HG03139 (cell line): ENCODE measurements around the gene PRKAG1.

Experiments
- ATAC-seq: cut with Tn5 transposase; IDR thresholded peaks from one replicate; pipeline ENCODE4 v1.9.1; 2021; ENCODE audit not compliant: unreplicated experiment

PRKAG1 gene

DNA sequence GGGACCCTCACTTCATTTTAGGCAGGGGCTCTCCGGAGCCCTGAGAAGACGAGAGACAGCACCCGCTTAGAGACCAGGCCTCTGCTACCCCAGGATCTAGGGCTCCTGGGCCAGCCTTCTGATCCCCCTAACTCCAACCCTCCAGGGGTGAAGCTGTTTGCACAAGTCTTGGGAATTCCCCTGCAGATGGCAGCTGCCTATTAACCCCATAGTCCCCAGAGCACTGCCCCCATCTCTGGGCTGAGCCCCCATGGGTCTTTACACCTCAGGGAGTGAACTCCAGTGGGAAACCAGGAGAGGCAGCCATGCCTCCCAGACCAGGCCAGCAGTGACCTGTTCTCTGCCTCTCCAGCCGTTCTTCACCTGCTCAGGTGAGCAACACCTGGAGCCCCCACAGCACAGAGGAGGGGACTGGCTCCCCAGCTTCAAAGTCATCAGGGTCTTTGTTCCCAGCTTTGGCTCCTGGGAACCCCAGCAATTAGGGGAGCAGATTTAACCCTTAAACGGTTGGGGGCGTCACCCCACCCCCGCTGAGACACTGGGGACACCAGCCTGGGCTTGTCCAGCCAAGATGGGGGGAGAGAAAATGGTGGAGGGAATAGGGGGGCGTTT, 49.3 kb downstream of the PRKAG1 start:
- ATAC-seq, result no peak

GRCh38 chr12:48968467-48968866, 50.1 kb downstream of the PRKAG1 start:
- ATAC-seq, result no peak

DNA sequence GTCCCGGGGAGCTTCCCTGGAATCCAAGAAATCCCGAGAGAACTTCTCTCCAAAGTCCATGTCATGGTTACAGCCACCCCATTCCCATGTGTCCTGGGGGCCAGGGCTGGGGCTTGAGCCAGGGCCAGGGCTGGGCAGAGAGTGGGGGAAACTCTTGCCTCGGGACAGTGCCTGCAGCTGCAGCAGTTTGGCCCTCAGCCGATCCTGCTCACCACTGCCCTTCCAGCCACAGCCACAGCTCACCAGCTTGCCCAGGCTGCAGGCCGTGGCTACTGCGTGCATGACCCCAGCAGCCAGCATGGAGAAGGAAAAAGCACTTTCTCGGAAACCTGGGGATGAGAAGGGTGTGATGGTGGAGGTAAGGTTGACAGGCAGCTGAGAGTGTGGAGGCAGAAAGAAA, 50.6 kb downstream of the PRKAG1 start:
- no peak for ATAC-seq

DNA sequence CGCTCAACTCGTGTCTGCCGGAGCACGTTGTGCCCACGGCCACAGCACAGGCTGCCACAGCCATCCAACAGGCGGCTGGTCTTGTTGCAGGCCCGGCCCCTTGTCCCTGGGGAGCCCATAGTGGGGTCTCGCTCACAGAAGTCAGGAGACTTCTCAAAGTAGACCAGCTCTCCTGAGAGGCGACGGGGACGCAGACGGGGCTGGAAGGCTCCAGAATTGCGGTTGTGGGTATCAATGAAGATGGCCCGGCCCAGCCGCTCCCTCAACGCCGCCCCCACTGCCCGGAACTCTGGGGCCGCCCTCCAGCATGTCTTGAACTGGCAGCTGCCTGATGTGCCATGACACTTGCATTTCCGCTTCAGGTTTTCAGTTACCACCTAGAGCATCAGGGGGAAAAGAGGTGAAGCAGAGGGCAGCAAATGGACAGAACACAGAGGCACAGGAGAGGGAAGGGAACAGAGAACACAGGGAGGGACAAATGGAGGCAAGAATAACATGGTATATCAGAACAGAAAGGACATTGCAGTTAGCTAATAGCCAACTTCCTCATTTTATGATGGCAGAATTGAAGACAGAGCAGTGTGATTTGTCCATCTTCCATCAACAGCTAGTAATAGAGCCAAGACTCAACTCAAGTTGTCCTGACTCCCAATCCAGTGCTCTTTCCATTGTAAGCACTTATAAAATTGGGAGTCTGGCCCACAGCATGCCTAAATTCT, 52.2 kb downstream of the PRKAG1 start:
- no peak for ATAC-seq

DNA sequence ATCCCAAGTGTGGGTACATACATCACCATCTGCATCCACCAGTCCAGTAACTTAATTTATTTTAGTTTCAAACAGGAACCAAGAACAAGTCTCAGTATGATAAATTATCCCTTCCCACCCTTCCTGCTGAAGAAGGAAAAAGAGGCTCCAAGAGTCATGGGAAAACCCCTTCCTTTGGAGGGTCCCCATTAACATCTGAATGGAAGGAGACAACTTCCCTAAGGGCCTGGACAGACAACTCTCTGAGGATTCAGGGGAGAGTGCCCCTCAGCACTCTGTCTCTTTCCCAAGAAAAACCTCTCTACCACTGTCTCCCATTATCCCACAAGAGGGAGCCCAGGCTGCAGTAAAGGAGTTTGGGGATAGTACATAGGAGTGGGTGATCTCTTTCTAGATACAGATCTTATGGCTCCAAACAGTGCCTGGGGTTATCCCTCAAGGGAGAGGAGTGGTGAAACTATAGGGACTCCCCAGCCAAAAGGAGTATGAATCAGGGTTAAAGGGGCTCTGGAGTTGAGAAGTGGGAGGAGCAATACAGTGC, 53.2 kb downstream of the PRKAG1 start:
- no peak for ATAC-seq

- ATAC-seq, result no peak
Observed at GRCh38 chr12:48961801-48962200, 56.8 kb downstream of the PRKAG1 start.

- no peak for ATAC-seq
Observed at GRCh38 chr12:48961331-48961730, 57.2 kb downstream of the PRKAG1 start.

- ATAC-seq, result no peak
Observed at GRCh38 chr12:48960834-48961233, 57.7 kb downstream of the PRKAG1 start.

DNA sequence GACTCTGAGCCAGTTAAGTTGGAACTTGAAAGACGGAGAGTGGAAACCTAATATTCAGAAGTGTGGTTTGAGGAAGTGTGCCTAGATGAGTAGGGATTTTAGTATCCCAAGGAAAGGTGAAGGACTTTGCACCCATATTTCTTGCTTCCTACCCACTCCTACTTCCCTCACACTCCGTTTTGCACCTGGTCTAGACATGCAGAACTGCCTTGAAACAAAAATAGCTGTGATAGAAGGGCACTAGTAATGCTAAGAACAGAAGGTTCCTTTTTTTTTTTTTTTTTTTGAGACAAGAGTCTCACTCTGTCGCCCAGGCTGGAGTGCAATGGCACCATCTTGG, 60.6 kb downstream of the PRKAG1 start:
- ATAC-seq, result no peak

DNA sequence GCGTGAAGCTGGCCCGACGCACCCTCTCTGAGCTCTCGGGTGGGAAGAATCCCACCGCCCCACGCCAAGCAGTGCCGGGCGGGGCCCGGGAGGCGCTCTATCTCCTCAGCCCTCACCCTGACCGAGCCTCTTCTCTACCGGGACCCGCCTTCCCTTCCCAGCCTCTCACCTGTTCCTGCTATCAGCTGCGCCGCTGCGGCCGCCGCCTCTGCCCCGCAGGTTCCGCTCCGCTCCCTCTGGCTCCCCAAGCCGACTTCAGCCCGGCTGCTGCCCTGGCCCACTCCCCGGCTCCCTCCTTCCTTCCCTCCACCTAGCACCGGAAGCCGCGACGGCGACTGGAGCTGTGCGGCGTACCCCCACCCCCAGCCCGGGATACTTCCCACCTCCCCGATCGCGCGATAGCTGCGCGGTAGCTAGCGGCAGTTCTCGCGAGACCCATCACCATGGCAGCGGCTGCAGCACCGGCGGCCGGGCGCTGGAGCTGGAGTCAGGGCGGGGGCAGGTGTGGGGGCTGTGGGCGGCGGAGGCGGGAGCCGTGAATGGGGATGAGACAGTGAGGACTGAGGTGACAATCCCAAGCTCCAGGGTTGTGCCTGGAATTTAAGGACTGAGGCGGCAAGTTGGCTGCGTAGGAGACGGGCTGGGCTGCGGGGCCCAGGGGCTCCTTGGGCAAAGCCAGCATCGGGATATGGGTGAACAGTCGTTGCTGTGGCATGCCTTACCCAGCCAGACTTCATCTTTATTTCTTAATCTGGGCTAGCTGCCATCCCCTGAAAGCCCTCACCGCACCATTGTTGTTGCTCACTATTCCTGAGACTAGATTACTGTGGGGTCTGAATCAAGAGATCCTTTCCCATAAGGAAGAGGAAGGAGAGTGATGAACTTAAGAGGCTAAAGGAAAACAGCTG, 61.2 kb downstream of the PRKAG1 start, which contains the start of gene ARF3:
Gene ARF3 (minus strand): TSS at position 347 of the 908 bp plus-strand sequence. CDS start 16,392 bp downstream, outside the sequence.
- ATAC-seq, result peak; percentile 89

DNA sequence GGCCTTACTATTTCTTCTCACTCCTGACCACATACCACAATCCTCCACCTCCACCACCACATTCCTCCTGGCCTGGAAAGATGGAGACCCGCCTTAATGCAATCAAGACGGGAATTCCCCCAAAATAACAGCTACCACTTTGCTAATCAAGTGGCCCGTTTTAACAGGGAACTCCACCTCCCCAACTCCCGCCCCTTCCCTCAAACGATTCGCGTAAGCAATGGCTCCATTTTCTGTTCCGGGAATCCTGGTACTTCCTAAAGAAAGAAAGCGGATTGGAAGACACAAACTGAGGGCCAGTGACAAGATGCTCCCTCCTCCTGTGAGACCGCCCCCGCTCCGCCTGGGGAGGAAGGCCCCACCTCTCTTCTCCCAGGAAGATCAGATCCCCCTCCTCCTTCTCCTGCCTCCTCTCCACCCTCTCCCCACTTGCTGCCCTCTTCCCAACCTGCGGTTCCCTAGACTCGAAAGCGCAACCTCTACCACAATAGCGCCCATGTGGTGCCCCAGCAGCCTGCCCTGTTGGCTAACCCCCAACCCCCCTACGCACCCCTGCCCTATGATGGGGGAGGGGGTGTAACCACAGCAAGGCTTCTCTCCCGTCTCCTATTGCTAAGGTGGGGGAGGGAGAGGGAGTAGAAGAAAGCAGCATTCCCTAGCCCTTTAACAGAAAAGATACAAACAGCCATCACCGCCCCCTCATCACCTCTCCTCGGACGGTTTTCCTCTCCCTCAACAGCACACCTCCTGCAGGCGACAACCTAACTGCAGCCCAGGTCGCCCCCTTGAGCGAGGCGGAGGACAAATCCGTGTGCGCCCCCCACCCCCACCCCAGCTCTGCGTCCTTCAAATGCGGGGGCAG, 62.1 kb downstream of the PRKAG1 start:
- ATAC-seq, result no peak

DNA sequence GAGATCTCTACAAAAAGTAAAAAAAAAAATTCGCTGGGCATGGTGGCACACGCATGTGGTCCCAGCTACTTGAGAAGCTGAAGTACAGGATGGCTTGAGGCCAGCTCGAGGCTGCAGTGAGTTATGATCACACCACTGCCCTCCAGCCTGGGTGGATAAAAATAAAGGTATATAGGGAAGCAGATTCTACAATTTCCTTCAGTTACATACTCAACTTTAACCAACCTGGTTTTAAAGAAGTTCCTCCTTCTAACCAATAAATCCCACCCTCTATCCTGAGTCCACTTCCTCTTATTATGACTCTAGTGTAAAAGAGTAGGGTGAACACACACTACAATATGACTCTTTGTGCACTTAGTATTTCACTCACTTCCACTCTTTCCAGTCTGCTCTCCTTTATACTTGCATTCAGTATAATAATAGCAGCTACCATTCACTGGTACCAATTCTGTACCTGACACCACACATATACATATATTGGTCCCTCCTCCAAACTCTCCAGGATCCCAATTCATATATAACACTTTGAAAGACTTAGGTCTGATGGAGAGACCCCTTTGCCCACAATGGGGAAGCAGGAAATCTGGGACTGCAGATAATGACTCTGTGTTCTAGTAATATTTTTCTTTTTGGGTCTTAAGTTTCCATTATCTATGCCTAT, 63.6 kb downstream of the PRKAG1 start:
- no peak for ATAC-seq

GRCh38 chr12:48954061-48954460, 64.5 kb downstream of the PRKAG1 start:
- no peak for ATAC-seq

- no peak for ATAC-seq
Observed at GRCh38 chr12:48952691-48953090, 65.9 kb downstream of the PRKAG1 start.
